ENCODE data around the gene CHP2. TPM values are rescaled to one million over a fixed set of nuclear protein-coding genes. Genes with fewer than 3 reads are reported as not detected.

CHP2 gene
- total and polyA plus RNA-seq, 2 experiments from 2014 or later, result 2.0 to 3.3 TPM

DNA sequence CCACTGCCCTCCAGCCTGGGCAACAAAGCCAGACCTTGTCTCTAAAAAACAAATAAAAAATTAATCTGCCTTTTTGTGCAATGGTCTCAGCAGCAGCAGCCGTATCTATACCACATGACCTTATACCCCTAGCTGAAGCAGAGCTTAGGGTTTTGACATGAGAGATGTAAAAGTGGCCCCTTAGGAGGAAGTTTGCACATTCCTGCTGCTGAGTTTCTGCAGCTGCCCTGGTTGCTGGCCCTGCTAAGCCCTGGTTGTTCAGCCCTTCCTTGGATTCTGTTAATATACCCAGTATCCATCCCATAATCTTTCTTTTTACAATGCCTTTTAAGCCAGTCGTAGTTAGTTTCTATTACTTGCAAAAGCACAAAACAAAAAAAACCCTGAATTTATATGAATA is 48.0 kb downstream of the CHP2 start:
- peaks cover 5% of the 10 kb centered on the region for H3K27me3 ChIP-seq
- H3K4me2 ChIP-seq, result no peak overlapping the region
- no peak overlapping the region for H3K27ac ChIP-seq
- H3K9me3 ChIP-seq (ENCODE audit: low read depth), result no peaks in the 10 kb centered on the region
- H3K36me3 ChIP-seq (replicated peaks; ENCODE audit: insufficient read depth, low read depth), result no peaks in the 10 kb centered on the region
- H3K4me1 ChIP-seq (ENCODE audit: insufficient read depth), result no peaks in the 10 kb centered on the region
- 67% methylated on average over 2 of the region's 2 CpGs for WGBS (ENCODE audit: low lambda C conversion rate, missing lambda C conversion rate)
- no peak for DNase-seq (ENCODE audit: low spot score)
- no peak overlapping the region for H3K4me3 ChIP-seq
- no peaks in the 10 kb centered on the region for H4K20me1 ChIP-seq (ENCODE audit: insufficient read depth, poor library complexity, severe bottlenecking)
- no peaks in the 10 kb centered on the region for H3K9me2 ChIP-seq (replicated peaks; ENCODE audit: insufficient read depth)
- H3K79me2 ChIP-seq, result no peaks in the 10 kb centered on the region
- TF ChIP-seq, protein P1, sequence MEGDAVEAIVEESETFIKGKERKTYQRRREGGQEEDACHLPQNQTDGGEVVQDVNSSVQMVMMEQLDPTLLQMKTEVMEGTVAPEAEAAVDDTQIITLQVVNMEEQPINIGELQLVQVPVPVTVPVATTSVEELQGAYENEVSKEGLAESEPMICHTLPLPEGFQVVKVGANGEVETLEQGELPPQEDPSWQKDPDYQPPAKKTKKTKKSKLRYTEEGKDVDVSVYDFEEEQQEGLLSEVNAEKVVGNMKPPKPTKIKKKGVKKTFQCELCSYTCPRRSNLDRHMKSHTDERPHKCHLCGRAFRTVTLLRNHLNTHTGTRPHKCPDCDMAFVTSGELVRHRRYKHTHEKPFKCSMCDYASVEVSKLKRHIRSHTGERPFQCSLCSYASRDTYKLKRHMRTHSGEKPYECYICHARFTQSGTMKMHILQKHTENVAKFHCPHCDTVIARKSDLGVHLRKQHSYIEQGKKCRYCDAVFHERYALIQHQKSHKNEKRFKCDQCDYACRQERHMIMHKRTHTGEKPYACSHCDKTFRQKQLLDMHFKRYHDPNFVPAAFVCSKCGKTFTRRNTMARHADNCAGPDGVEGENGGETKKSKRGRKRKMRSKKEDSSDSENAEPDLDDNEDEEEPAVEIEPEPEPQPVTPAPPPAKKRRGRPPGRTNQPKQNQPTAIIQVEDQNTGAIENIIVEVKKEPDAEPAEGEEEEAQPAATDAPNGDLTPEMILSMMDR (IDR thresholded peaks at IDR 0.05; ENCODE audit: poor library complexity), result no peak
- TF ChIP-seq EZH2phosphoT487 (IDR thresholded peaks at IDR 0.05; ENCODE audit: low read depth, severe bottlenecking, unreplicated experiment) (no peak), EZH2 (IDR thresholded peaks at IDR 0.05; ENCODE audit: borderline replicate concordance) (no peak)
- no peak overlapping the region for H2AFZ ChIP-seq

DNA sequence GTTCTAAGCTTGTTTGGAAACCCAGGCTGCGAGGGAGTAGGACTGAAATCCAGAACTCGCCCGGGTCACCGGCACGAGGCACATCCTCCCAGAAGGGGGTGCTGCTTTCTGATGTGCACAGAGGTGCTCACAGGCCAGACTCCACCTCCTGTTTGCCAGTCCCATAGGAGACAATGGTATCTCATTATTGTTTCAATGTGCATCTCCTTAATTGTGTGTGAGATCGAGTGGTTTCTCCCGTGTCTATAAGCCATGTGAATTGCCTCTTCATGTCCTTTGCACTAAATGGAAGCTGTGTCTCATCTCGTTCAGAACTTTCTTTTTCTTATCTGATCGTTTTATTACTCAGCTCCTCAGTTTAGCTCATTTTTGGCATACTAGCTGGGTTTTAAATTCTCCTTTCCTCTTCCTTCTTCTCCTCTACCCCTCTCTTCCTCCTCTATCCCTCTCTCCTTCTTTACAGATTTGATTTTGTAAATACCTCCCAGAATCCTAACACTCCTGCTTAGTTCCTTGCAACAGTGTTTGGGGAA is 48.8 kb downstream of the CHP2 start:
- Histone ChIP-seq H3K4me2 (no peak overlapping the region), H2AFZ (no peak overlapping the region), H3K9me2 (replicated peaks; ENCODE audit: insufficient read depth) (no peaks in the 10 kb centered on the region), H3K27ac (no peak overlapping the region), H3K4me1 (ENCODE audit: insufficient read depth) (no peaks in the 10 kb centered on the region), H3K27me3 (peaks cover 5% of the 10 kb centered on the region), H3K9me3 (ENCODE audit: low read depth) (no peaks in the 10 kb centered on the region), H3K36me3 (replicated peaks; ENCODE audit: insufficient read depth, low read depth) (no peaks in the 10 kb centered on the region), H3K4me3 (no peak overlapping the region), H4K20me1 (ENCODE audit: insufficient read depth, poor library complexity, severe bottlenecking) (no peaks in the 10 kb centered on the region), H3K79me2 (no peaks in the 10 kb centered on the region)
- TF ChIP-seq EZH2 (IDR thresholded peaks at IDR 0.05; ENCODE audit: borderline replicate concordance) (no peak), EZH2phosphoT487 (IDR thresholded peaks at IDR 0.05; ENCODE audit: low read depth, severe bottlenecking, unreplicated experiment) (no peak)
- TF ChIP-seq, protein P1 (IDR thresholded peaks at IDR 0.05; ENCODE audit: poor library complexity), result peak; percentile 32
- WGBS (ENCODE audit: low lambda C conversion rate, missing lambda C conversion rate), result 21% methylated on average over 9 of the region's 9 CpGs
- peak; percentile 45 for DNase-seq (ENCODE audit: low spot score)

DNA sequence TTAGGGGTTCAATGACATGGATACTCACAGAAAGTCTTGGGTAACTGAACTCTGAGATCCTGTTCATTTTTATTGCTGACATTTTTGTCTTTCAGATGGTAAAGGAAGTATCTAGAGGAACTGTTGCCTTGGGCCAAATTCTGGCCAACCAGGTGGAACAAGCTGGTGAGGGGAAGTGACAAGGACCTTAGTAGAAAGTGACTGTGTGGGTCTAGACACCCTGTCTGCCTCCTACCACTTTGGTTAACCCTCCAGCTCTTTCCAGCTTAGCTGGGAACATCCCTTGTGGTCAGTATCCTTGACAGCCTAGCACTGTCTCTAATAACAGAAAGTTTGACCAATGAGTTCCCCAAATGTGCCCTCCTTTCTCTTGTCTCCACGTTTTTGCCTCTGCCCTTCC is 52.2 kb downstream of the CHP2 start:
- TF ChIP-seq EZH2phosphoT487 (IDR thresholded peaks at IDR 0.05; ENCODE audit: low read depth, severe bottlenecking, unreplicated experiment), result no peak
- TF ChIP-seq, protein P1 (IDR thresholded peaks at IDR 0.05; ENCODE audit: poor library complexity), result no peak
- no peak for TF ChIP-seq EZH2 (IDR thresholded peaks at IDR 0.05; ENCODE audit: borderline replicate concordance)
- H3K36me3 ChIP-seq (replicated peaks; ENCODE audit: insufficient read depth, low read depth), result no peaks in the 10 kb centered on the region
- H2AFZ ChIP-seq, result no peak overlapping the region
- 70% methylated on average over 1 of the region's 1 CpG for WGBS (ENCODE audit: low lambda C conversion rate, missing lambda C conversion rate)
- H3K4me2 ChIP-seq, result no peak overlapping the region
- H3K4me1 ChIP-seq (ENCODE audit: insufficient read depth), result no peaks in the 10 kb centered on the region
- no peaks in the 10 kb centered on the region for H3K9me2 ChIP-seq (replicated peaks; ENCODE audit: insufficient read depth)
- no peak overlapping the region for H3K4me3 ChIP-seq
- no peak for DNase-seq (ENCODE audit: low spot score)
- no peaks in the 10 kb centered on the region for H4K20me1 ChIP-seq (ENCODE audit: insufficient read depth, poor library complexity, severe bottlenecking)
- no peaks in the 10 kb centered on the region for H3K79me2 ChIP-seq
- no peaks in the 10 kb centered on the region for H3K9me3 ChIP-seq (ENCODE audit: low read depth)
- no peak overlapping the region for H3K27ac ChIP-seq
- H3K27me3 ChIP-seq, result peaks cover 5% of the 10 kb centered on the region

Other genes with a start within 250 kb of the CHP2 start
- 42.4 and 56.4 TPM in 2 replicates for gene GGA2, start 244.5 kb upstream of the CHP2 start, total RNA-seq
- 73.1 and 76.6 TPM in 2 replicates for gene GGA2, start 244.5 kb upstream of the CHP2 start, polyA plus RNA-seq
- 19.0 and 26.5 TPM in 2 replicates for gene EARS2, start 197.7 kb upstream of the CHP2 start, total RNA-seq
- gene EARS2, start 197.7 kb upstream of the CHP2 start, polyA plus RNA-seq, result 23.1 and 25.2 TPM in 2 replicates
- gene UBFD1, start 197.3 kb upstream of the CHP2 start, total RNA-seq, result 107 TPM in 2 replicates
- gene UBFD1, start 197.3 kb upstream of the CHP2 start, polyA plus RNA-seq, result 44.5 and 48.6 TPM in 2 replicates
- 119 and 135 TPM in 2 replicates for gene NDUFAB1, start 158.7 kb upstream of the CHP2 start, total RNA-seq
- gene NDUFAB1, start 158.7 kb upstream of the CHP2 start, polyA plus RNA-seq, result 218 and 243 TPM in 2 replicates
- gene PALB2, start 113.7 kb upstream of the CHP2 start, total RNA-seq, result 4.3 and 6.6 TPM in 2 replicates
- gene PALB2, start 113.7 kb upstream of the CHP2 start, polyA plus RNA-seq, result 2.6 and 4.5 TPM in 2 replicates
- gene DCTN5, start 113.6 kb upstream of the CHP2 start, total RNA-seq, result 24.0 and 31.7 TPM in 2 replicates
- gene DCTN5, start 113.6 kb upstream of the CHP2 start, polyA plus RNA-seq, result 9.8 and 23.3 TPM in 2 replicates
- 3.2 and 5.0 TPM in 2 replicates for gene PLK1, start 76.1 kb upstream of the CHP2 start, total RNA-seq
- 13.6 and 17.8 TPM in 2 replicates for gene PLK1, start 76.1 kb upstream of the CHP2 start, polyA plus RNA-seq
- 0.60 and 0.97 TPM in 2 replicates for gene ERN2, start 41.8 kb upstream of the CHP2 start, total RNA-seq
- gene ERN2, start 41.8 kb upstream of the CHP2 start, polyA plus RNA-seq, result 0.22 and 0.46 TPM in 2 replicates
- gene PRKCB, start 81.0 kb downstream of the CHP2 start, total RNA-seq, result 0.40 and 0.70 TPM in 2 replicates
- 0.74 and 0.92 TPM in 2 replicates for gene PRKCB, start 81.0 kb downstream of the CHP2 start, polyA plus RNA-seq

All from hepatocyte (in vitro differentiated cells).